H1 (cell line): ENCODE measurements around the gene ATP6AP1.

ENCODE experiments used
- CEBPB ChIP-seq: IDR thresholded peaks from 2 replicates; pipeline ENCODE4 v1.6.1; 2012; ENCODE audit warnings: low read depth, low read length
- JUND ChIP-seq: IDR thresholded peaks from 2 replicates; pipeline ENCODE4 v1.6.1; 2011; ENCODE audit warnings: mild to moderate bottlenecking, improper control_type of control experiment, low read length
- KDM1A ChIP-seq: fragments of 200-600, 300-600 bp; sonication (generic); IDR thresholded peaks from 2 replicates; pipeline ENCODE4 v1.7.1; 2016; ENCODE audit warnings: mild to moderate bottlenecking, low read length, borderline replicate concordance
- POLR2A ChIP-seq, 2 experiments: IDR thresholded peaks; 1 replicate in 1 of 2; 2 replicates in 1 of 2; pipeline ENCODE4 v1.6.1; 2011; ENCODE audit warnings: low read depth in 2 of 2, low read length in 2 of 2, mild to moderate bottlenecking in 2 of 2; ENCODE audit errors: control extremely low read depth in 1 of 2
- POLR2AphosphoS5 ChIP-seq: IDR thresholded peaks from 2 replicates; pipeline ENCODE4 v1.6.1; 2011; ENCODE audit warnings: low read depth, low read length
- YY1 ChIP-seq: IDR thresholded peaks from 2 replicates; pipeline ENCODE4 v1.6.1; 2011; ENCODE audit warnings: low read depth, mild to moderate bottlenecking, low read length
- TF ChIP-seq, protein P1 (sequence below), 3 experiments: IDR thresholded peaks; 1 replicate in 2 of 3; 2 replicates in 1 of 3; pipeline versions ENCODE4 v1.5.1 to v1.6.1; 2011; ENCODE audit warnings: low read length in 3 of 3, mild to moderate bottlenecking in 3 of 3, inconsistent platforms in 2 of 3, low read depth in 1 of 3, moderate library complexity in 1 of 3; ENCODE audit not compliant: insufficient read depth in 1 of 3; ENCODE audit errors: control extremely low read depth in 1 of 3
- TF ChIP-seq, protein P2 (sequence below): IDR thresholded peaks from 2 replicates; pipeline ENCODE4 v1.6.1; 2012; ENCODE audit warnings: low read length, inconsistent platforms

DNA sequence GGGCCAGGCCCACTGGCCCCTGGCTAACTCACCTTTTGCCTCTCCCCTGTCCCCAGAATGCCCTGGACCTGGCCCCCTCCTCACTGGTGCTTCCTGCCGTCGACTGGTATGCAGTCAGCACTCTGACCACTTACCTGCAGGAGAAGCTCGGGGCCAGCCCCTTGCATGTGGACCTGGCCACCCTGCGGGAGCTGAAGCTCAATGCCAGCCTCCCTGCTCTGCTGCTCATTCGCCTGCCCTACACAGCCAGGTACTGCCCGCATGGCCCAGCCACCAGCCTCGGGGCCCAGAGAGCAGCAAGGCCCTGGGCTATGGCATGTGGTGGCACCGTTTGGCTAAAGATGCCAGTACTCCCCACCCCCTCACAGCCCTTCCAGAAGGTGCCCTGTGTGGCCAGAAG, 3.7 kb downstream of the ATP6AP1 start:
- TF ChIP-seq POLR2A (IDR thresholded peaks at IDR 0.05; ENCODE audit: control extremely low read depth in 1 of 2, low read depth in 2 of 2, low read length in 2 of 2), result no peak
- TF ChIP-seq, protein P1, sequence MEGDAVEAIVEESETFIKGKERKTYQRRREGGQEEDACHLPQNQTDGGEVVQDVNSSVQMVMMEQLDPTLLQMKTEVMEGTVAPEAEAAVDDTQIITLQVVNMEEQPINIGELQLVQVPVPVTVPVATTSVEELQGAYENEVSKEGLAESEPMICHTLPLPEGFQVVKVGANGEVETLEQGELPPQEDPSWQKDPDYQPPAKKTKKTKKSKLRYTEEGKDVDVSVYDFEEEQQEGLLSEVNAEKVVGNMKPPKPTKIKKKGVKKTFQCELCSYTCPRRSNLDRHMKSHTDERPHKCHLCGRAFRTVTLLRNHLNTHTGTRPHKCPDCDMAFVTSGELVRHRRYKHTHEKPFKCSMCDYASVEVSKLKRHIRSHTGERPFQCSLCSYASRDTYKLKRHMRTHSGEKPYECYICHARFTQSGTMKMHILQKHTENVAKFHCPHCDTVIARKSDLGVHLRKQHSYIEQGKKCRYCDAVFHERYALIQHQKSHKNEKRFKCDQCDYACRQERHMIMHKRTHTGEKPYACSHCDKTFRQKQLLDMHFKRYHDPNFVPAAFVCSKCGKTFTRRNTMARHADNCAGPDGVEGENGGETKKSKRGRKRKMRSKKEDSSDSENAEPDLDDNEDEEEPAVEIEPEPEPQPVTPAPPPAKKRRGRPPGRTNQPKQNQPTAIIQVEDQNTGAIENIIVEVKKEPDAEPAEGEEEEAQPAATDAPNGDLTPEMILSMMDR (IDR thresholded peaks at IDR 0.05; ENCODE audit: control extremely low read depth in 1 of 3, insufficient read depth in 1 of 3, low read depth in 1 of 3, low read length in 3 of 3), result no peak
- TF ChIP-seq YY1, result no peak
- TF ChIP-seq, protein P2, sequence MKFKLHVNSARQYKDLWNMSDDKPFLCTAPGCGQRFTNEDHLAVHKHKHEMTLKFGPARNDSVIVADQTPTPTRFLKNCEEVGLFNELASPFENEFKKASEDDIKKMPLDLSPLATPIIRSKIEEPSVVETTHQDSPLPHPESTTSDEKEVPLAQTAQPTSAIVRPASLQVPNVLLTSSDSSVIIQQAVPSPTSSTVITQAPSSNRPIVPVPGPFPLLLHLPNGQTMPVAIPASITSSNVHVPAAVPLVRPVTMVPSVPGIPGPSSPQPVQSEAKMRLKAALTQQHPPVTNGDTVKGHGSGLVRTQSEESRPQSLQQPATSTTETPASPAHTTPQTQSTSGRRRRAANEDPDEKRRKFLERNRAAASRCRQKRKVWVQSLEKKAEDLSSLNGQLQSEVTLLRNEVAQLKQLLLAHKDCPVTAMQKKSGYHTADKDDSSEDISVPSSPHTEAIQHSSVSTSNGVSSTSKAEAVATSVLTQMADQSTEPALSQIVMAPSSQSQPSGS, result no peak
- TF ChIP-seq KDM1A, result no peak
- TF ChIP-seq CEBPB, result no peak
- no peak for TF ChIP-seq JUND
- no peak for TF ChIP-seq POLR2AphosphoS5
